DOHH2 (cell line): Measurements from ENCODE around the gene ADORA3.

Source experiments
- CTCF ChIP-seq: fragments of 200-600 bp; sonication (generic); IDR thresholded peaks from one replicate; pipeline ENCODE4 v1.5.1; 2014; ENCODE audit warnings: antibody characterized with exemption, mild to moderate bottlenecking, low read depth, low read length; ENCODE audit not compliant: poor library complexity, severe bottlenecking
- EZH2phosphoT487 ChIP-seq: fragments of 200-600 bp; sonication (generic); IDR thresholded peaks from 2 replicates; pipeline ENCODE4 v1.6.1; 2017; ENCODE audit warnings: borderline replicate concordance, mild to moderate bottlenecking, antibody characterized with exemption, low read length, moderate library complexity, mixed read lengths

GRCh38 chr1:111506561-111506960 lies 3.1 kb upstream of the ADORA3 start:
- no peak for TF ChIP-seq CTCF
- TF ChIP-seq EZH2phosphoT487: no peak
